ENCODE measurements around the gene DHRSX. TPM values are rescaled to one million over a fixed set of nuclear protein-coding genes. Genes with fewer than 3 reads are reported as not detected.
A peak's percentile ranks its signal among the peaks of the same experiment; 100 is the strongest.

The DHRSX gene
- total RNA-seq, 3 donors from 2014 or later = 24.9 to 52.4 (median 37.5) TPM

DNA sequence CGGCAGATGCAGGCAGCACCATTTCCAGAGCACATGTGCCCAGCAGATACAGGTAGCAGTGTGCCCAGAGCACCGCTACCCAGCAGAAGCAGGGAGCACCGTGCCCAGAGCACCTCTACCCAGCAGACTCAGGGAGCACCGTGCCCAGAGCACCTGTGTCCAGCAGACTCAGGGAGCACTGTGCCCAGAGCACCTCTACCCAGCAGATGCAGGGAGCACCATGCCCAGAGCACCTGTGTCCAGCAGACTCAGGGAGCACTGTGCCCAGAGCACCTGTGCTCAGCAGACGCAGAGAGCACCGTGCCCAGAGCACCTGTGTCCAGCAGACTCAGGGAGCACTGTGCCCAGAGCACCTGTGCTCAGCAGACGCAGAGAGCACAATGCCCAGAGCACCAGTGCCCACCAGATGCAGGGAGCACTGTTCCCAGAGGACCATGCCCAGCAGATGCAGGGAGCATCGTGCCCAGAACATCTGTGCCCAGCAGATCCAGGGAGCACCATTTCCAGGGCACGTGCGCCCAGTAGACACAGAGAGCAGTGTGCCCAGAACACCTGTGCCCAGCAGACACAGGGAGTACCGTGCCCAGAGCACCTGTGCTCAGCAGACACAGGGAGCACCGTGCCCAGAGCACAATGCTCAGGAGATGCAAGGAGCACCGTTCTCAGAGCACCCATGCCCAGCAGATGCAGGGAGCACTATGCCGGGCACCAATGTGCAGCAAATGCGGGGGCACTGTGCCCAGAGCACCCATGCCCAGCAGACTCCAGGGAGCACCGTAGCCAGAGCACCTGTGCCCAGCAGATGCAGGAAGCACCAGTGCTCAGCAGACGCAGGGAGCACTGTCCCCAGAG lies 236.4 kb downstream of the DHRSX start:
- Histone ChIP-seq H3K9me3 (no peaks in the 10 kb centered on the region), H3K4me1 (ENCODE audit: low read depth) (no peaks in the 10 kb centered on the region), H3K36me3 (ENCODE audit: low read depth) (no peaks in the 10 kb centered on the region), H3K4me3 (no peak overlapping the region)
- intact Hi-C loops (cut with DNase I, micrococcal nuclease) = no loop called here
- DNase-seq = no peak
- no peak for TF ChIP-seq CTCF (IDR thresholded peaks at IDR 0.05)
- no peak for ATAC-seq

- ATAC-seq (no peak), DNase-seq (no peak)
- H3K9me3 ChIP-seq = no peaks in the 10 kb centered on the region
- H3K4me3 ChIP-seq = no peak overlapping the region
- H3K4me1 ChIP-seq (ENCODE audit: low read depth) = no peaks in the 10 kb centered on the region
- intact Hi-C loops (cut with DNase I, micrococcal nuclease) = no loop called here
- H3K36me3 ChIP-seq (ENCODE audit: low read depth) = no peaks in the 10 kb centered on the region
- no peak for TF ChIP-seq CTCF (IDR thresholded peaks at IDR 0.05)
These were observed 237.6 kb downstream of the DHRSX start for GRCh38 chrX:2263203-2263602.

- intact Hi-C loops (cut with DNase I, micrococcal nuclease) = no loop called here
- H3K4me3 ChIP-seq = no peak overlapping the region
- no peaks in the 10 kb centered on the region for H3K9me3 ChIP-seq
- ATAC-seq = peak; percentile 13
- no peaks in the 10 kb centered on the region for H3K36me3 ChIP-seq (ENCODE audit: low read depth)
- DNase-seq = no peak
- TF ChIP-seq CTCF (IDR thresholded peaks at IDR 0.05) = no peak
- H3K4me1 ChIP-seq (ENCODE audit: low read depth) = no peaks in the 10 kb centered on the region
These were observed 238.1 kb downstream of the DHRSX start for GRCh38 chrX:2262668-2263055.

GRCh38 chrX:2261831-2262667 lies 238.7 kb downstream of the DHRSX start:
- no peaks in the 10 kb centered on the region for H3K36me3 ChIP-seq (ENCODE audit: low read depth)

More at GRCh38 chrX:2261831-2262667, 238.7 kb downstream of the DHRSX start:
- ATAC-seq (peak; percentile 19), DNase-seq (no peak)
- intact Hi-C loops (cut with DNase I, micrococcal nuclease) = no loop called here
- Histone ChIP-seq H3K4me3 (no peak overlapping the region), H3K9me3 (no peaks in the 10 kb centered on the region), H3K4me1 (ENCODE audit: low read depth) (no peaks in the 10 kb centered on the region)
- TF ChIP-seq CTCF (IDR thresholded peaks at IDR 0.05) = no peak
